ENCODE data around the gene APOL1. TPM values are rescaled to one million over a fixed set of nuclear protein-coding genes. Genes with fewer than 3 reads are reported as not detected.

APOL1 gene
- polyA plus RNA-seq, 2 of the 4 experiments (the other 2 are of a cell fraction), result 2.0 to 6.5 TPM

- TF ChIP-seq E2F6 (IDR thresholded peaks at IDR 0.05; ENCODE audit: borderline replicate concordance, low read depth) (no peak), ZFP36 (IDR thresholded peaks at IDR 0.05; ENCODE audit: borderline replicate concordance, partially characterized antibody) (no peak), MAX (IDR thresholded peaks at IDR 0.05) (no peak), SREBF2 (IDR thresholded peaks at IDR 0.05) (no peak), JUN (IDR thresholded peaks at IDR 0.05) (no peak), MAZ (IDR thresholded peaks at IDR 0.05; ENCODE audit: borderline replicate concordance, low read depth, low read length) (no peak), ZSCAN20 (CRISPR knock-in tag; IDR thresholded peaks at IDR 0.05) (no peak), RARB (CRISPR knock-in tag; IDR thresholded peaks at IDR 0.05) (no peak), BCL3 (IDR thresholded peaks at IDR 0.05) (no peak), NR3C1 (IDR thresholded peaks at IDR 0.05) (no peak)
- no peaks in the 10 kb centered on the region for H3K9me3 ChIP-seq
- no peak overlapping the region for H3K4me3 ChIP-seq
- FAIRE-seq, result no peak
- ATAC-seq, result no peak
- ChIA-PET CTCF (interaction anchor here (0.9 to 8.7 kb wide), 23 partner anchors 10 to 191 kb away, joined by 3 to 113 read pairs (median 11); no protein-coding TSS in a partner anchor), POLR2A (no interaction called here)
- H3K4me2 ChIP-seq, result no peak overlapping the region
- DNase-seq (ENCODE audit: low read depth in 1 of 2, low spot score in 1 of 2), result no peak
- peaks cover 27% of the 10 kb centered on the region; the same call in 2 of the 3 replicates for H3K4me1 ChIP-seq
- peak overlapping the region in 1 of 2 experiments; percentile 49; a peak in 1 of 6 replicates for H3K27ac ChIP-seq
- WGBS (ENCODE audit: missing lambda C conversion rate), result 94% methylated on average over 17 of the region's 17 CpGs
Measured at GRCh38 chr22:36302439-36303114, 49.6 kb downstream of the APOL1 start.

GRCh38 chr22:36303115-36303467, 50.2 kb downstream of the APOL1 start:
- H3K27ac ChIP-seq, result 0 out of 6 replicates have a peak overlapping the region, but pooled peaks of 1 of the 2 experiments have one; percentile 49
- H3K4me2 ChIP-seq, result no peak overlapping the region
- no peak for TF ChIP-seq PHF8 (IDR thresholded peaks at IDR 0.05; ENCODE audit: borderline replicate concordance, low read depth)
- H3K9me3 ChIP-seq, result no peaks in the 10 kb centered on the region
- H3K4me1 ChIP-seq, result peaks cover 27% of the 10 kb centered on the region; the same call in 2 of the 3 replicates
- H3K4me3 ChIP-seq, result no peak overlapping the region
- FAIRE-seq (no peak), ATAC-seq (no peak), DNase-seq (ENCODE audit: low read depth in 1 of 2, low spot score in 1 of 2) (no peak)
- WGBS (ENCODE audit: missing lambda C conversion rate), result 70% methylated on average over 2 of the region's 9 CpGs
- CTCF ChIA-PET, result interaction anchor here (1.1 to 8.7 kb wide), 8 partner anchors 10 to 165 kb away, joined by 3 to 113 read pairs (median 16); no protein-coding TSS in a partner anchor
- POLR2A ChIA-PET, result no interaction called here

GRCh38 chr22:36303874-36304273, 50.9 kb downstream of the APOL1 start:
- no peak for ATAC-seq
- Histone ChIP-seq H3K4me2 (no peak overlapping the region), H3K4me3 (no peak overlapping the region), H3K27ac (peak overlapping the region in 1 of 2 experiments; percentile 24; a peak in 2 of 6 replicates), H3K9me3 (no peaks in the 10 kb centered on the region), H3K4me1 (peaks cover 27% of the 10 kb centered on the region; the same call in 2 of the 3 replicates)
- CTCF ChIA-PET, result interaction anchor here (0.6 to 7.1 kb wide), 5 partner anchors 9 to 192 kb away, joined by 3 to 113 read pairs (median 8); no protein-coding TSS in a partner anchor
- POLR2A ChIA-PET, result no interaction called here
- no peak for DNase-seq (ENCODE audit: low read depth in 1 of 2, low spot score in 1 of 2)
- TF ChIP-seq CTCF (IDR thresholded peaks at IDR 0.05) (no peak), FOSB (CRISPR knock-in tag; IDR thresholded peaks at IDR 0.05) (no peak), SREBF2 (IDR thresholded peaks at IDR 0.05) (no peak), MAFK (IDR thresholded peaks at IDR 0.05; ENCODE audit: partially characterized antibody) (no peak), BHLHE40 (IDR thresholded peaks at IDR 0.05; ENCODE audit: low read depth, low read length) (no peak), RNF2 (IDR thresholded peaks at IDR 0.05; ENCODE audit: borderline replicate concordance, low read depth) (no peak), POLR2AphosphoS2 (conservative IDR thresholded peaks at IDR 0.05; ENCODE audit: low read length) (no peak)
- no peak for FAIRE-seq
- 63% methylated on average over 11 of the region's 13 CpGs for WGBS (ENCODE audit: missing lambda C conversion rate)
